ENCODE measurements around the gene SKIDA1.
A peak's percentile ranks its signal among the peaks of the same experiment; 100 is the strongest.
"Not testable (repeated sequence)": the region's sequence is repeated elsewhere in the genome, so short reads cannot be mapped to it uniquely, and the experiment has no call there.

SKIDA1 gene

DNA sequence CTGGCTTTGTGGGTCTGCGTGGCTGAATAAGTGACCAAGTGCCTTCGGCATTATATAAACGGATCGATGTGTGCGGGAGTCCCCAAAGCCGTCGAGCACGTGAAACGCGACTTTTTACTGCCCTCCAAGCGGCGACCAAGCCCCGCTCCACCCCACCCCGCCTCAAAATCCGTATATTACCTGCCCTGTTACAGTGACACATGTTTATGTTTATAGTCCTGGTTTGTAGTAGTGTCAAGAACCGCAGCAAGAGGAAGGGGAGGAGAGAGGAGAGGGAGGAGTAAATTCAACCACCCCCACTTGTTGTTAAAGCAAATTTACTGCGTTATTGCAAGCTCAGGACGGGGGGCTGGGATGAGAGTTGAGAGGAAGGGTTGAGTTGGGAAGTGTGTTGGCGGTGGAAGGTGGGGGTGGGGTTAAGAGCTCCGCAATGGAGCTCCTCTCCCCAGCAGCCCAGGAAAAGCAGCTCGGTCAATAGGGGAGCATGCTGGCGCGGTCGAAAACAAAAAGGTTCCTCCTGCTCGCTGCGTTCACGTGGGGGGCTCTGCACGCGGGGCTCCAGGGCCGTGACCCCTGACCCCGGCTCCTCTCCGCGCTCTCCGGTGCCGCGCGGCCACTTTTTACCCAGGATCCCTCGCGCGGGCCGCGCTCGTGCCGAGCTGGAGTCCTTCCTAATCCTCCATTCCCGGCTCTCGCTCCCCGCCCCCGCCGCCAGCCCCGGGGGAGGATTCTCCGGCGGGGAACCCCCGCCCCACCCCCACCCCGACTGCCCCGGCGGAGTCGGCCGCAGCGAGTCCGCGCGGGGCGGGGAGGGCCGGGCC, at the start of gene SKIDA1:
TSS of gene SKIDA1 (minus strand) at position 316 of the 821 bp plus-strand sequence. CDS start 7,860 bp downstream, outside the sequence.
- H3K27me3 ChIP-seq (ENCODE audit: insufficient read depth, low read depth), result peaks cover 19% of the 10 kb centered on the region
- peaks cover 27% of the 10 kb centered on the region for H3K4me1 ChIP-seq (ENCODE audit: low read depth, poor library complexity, severe bottlenecking)
- H4K20me1 ChIP-seq (ENCODE audit: insufficient read depth), result no peaks in the 10 kb centered on the region
- peak within 1 kb of the TSS; percentile 78 for H3K9ac ChIP-seq
- H3K4me2 ChIP-seq, result peak within 1 kb of the TSS; percentile 81
- H3K27ac ChIP-seq, result peak within 1 kb of the TSS; percentile 80
- no peak for TF ChIP-seq CTCF (conservative IDR thresholded peaks at IDR 0.05; ENCODE audit: low read depth, low read length)
- peak within 1 kb of the TSS; percentile 94 for H2AFZ ChIP-seq (ENCODE audit: low read depth)
- no peak within 1 kb of the TSS for H3K4me3 ChIP-seq (IDR thresholded peaks at IDR 0.05; ENCODE audit: insufficient read depth, low read depth, low read length)
- no peaks in the 10 kb centered on the region for H3K79me2 ChIP-seq (ENCODE audit: insufficient read depth, low read depth)
- no peaks in the 10 kb centered on the region for H3K36me3 ChIP-seq (ENCODE audit: insufficient read depth)

GRCh38 chr10:21574514-21574913, 49.0 kb upstream of the SKIDA1 start:
- peaks cover 57% of the 10 kb centered on the region; the same call in 1 of the 2 replicates for H3K79me2 ChIP-seq (ENCODE audit: insufficient read depth, low read depth)
- H3K4me1 ChIP-seq (ENCODE audit: low read depth, poor library complexity, severe bottlenecking), result peaks cover 15% of the 10 kb centered on the region

DNA sequence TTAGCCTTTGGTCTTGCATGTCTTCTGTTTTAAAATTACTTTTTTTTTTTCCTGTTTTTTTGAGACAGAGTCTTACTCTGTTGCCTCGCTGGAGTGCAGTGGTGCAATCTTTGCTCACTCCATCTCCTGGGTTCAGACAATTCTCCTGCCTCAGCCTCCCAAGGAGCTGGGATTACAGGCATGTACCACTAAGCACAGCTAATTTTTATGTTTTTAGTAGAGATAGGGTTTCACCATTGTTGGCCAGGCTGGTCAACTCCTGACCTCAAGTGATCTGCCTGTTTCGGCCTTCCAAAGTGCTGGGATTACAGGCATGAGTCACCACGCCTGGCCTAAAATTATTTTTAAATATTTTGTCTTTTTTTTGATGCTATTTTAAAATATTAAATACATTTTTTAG, 47.1 kb upstream of the SKIDA1 start:
- H3K4me1 ChIP-seq (ENCODE audit: low read depth, poor library complexity, severe bottlenecking), result peaks cover 10% of the 10 kb centered on the region
- no peaks in the 10 kb centered on the region for H3K27me3 ChIP-seq (ENCODE audit: insufficient read depth, low read depth)
- H3K4me2 ChIP-seq, result no peak overlapping the region
- H3K9ac ChIP-seq, result no peak overlapping the region
- no peak for TF ChIP-seq CTCF (conservative IDR thresholded peaks at IDR 0.05; ENCODE audit: low read depth, low read length)
- H3K27ac ChIP-seq, result no peak overlapping the region
- H4K20me1 ChIP-seq (ENCODE audit: insufficient read depth), result no peaks in the 10 kb centered on the region; the same call in 1 of the 2 replicates
- H3K4me3 ChIP-seq (IDR thresholded peaks at IDR 0.05; ENCODE audit: insufficient read depth, low read depth, low read length), result no peak overlapping the region
- H3K79me2 ChIP-seq (ENCODE audit: insufficient read depth, low read depth), result peaks cover 57% of the 10 kb centered on the region; the same call in 1 of the 2 replicates
- no peaks in the 10 kb centered on the region for H3K36me3 ChIP-seq (ENCODE audit: insufficient read depth)
- no peak overlapping the region for H2AFZ ChIP-seq (ENCODE audit: low read depth)

More at GRCh38 chr10:21574514-21574913, 49.0 kb upstream of the SKIDA1 start:
- not testable (repeated sequence) for H3K4me2 ChIP-seq; H4K20me1 ChIP-seq (ENCODE audit: insufficient read depth); H3K9ac ChIP-seq; H3K36me3 ChIP-seq (ENCODE audit: insufficient read depth); H2AFZ ChIP-seq (ENCODE audit: low read depth); H3K27me3 ChIP-seq (ENCODE audit: insufficient read depth, low read depth); H3K27ac ChIP-seq; H3K4me3 ChIP-seq (IDR thresholded peaks at IDR 0.05; ENCODE audit: insufficient read depth, low read depth, low read length)

GRCh38 chr10:21570761-21571521, 45.5 kb upstream of the SKIDA1 start:
- no peak for TF ChIP-seq CTCF (conservative IDR thresholded peaks at IDR 0.05; ENCODE audit: low read depth, low read length)
- Histone ChIP-seq H3K27me3 (ENCODE audit: insufficient read depth, low read depth) (no peaks in the 10 kb centered on the region), H3K36me3 (ENCODE audit: insufficient read depth) (no peaks in the 10 kb centered on the region), H3K4me2 (no peak overlapping the region), H3K27ac (no peak overlapping the region), H2AFZ (ENCODE audit: low read depth) (no peak overlapping the region), H3K4me1 (ENCODE audit: low read depth, poor library complexity, severe bottlenecking) (peaks cover 17% of the 10 kb centered on the region), H3K4me3 (IDR thresholded peaks at IDR 0.05; ENCODE audit: insufficient read depth, low read depth, low read length) (no peak overlapping the region), H3K9ac (no peak overlapping the region), H4K20me1 (ENCODE audit: insufficient read depth) (no peaks in the 10 kb centered on the region; the same call in 1 of the 2 replicates), H3K79me2 (ENCODE audit: insufficient read depth, low read depth) (peaks cover 62% of the 10 kb centered on the region)

- H3K4me2 ChIP-seq; H3K36me3 ChIP-seq (ENCODE audit: insufficient read depth); H4K20me1 ChIP-seq (ENCODE audit: insufficient read depth); H3K27ac ChIP-seq; H3K9ac ChIP-seq; H3K4me3 ChIP-seq (IDR thresholded peaks at IDR 0.05; ENCODE audit: insufficient read depth, low read depth, low read length); H2AFZ ChIP-seq (ENCODE audit: low read depth); H3K27me3 ChIP-seq (ENCODE audit: insufficient read depth, low read depth): not testable (repeated sequence)
- H3K79me2 ChIP-seq (ENCODE audit: insufficient read depth, low read depth), result peaks cover 57% of the 10 kb centered on the region; the same call in 1 of the 2 replicates
- H3K4me1 ChIP-seq (ENCODE audit: low read depth, poor library complexity, severe bottlenecking), result peaks cover 31% of the 10 kb centered on the region
Observed at GRCh38 chr10:21558984-21559383, 33.5 kb upstream of the SKIDA1 start.
